ENCODE data around the gene RIGI. TPM values are rescaled to one million over a fixed set of nuclear protein-coding genes. Genes with fewer than 3 reads are reported as not detected.

The RIGI gene
- 1.1 and 1.5 TPM in 2 replicates for total RNA-seq (2014; rRNA removed; shearing (Covaris generic))
- 1.5 and 1.7 TPM in 2 replicates for total RNA-seq (2022)
- percentile 45 among the genes with signal in this experiment for Bru-seq, nascent RNA
- percentile 41 among the genes with signal in this experiment for BruChase-seq, experiment 1, labeled RNA remaining after a 6-hour chase
- BruChase-seq, experiment 2, labeled RNA remaining after a 2-hour chase, result percentile 45 among the genes with signal in this experiment
- long read RNA-seq, full-length matches to known transcripts, result 2 of 8 reads
- long read RNA-seq, partial matches to known transcripts, result 2 of 8 reads
- long read RNA-seq, other reads (novel, unspliced or antisense), result 4 of 8 reads

GRCh38 chr9:32526041-32526706 lies at the start of gene RIGI:
TSS of gene RIGI (minus strand) at chr9:32526196. CDS start at chr9:32526166, 30 bp downstream.
- TF ChIP-seq EZH2phosphoT487 (IDR thresholded peaks at IDR 0.05; ENCODE audit: borderline replicate concordance, low read depth, low read length) (no peak), CTCF (conservative IDR thresholded peaks at IDR 0.05; ENCODE audit: low read length) (peak; percentile 75)
- peak within 1 kb of the TSS; percentile 70 for H3K4me3 ChIP-seq (ENCODE audit: low read depth, low read length, poor library complexity, severe bottlenecking)
- BruUV-seq (replicated peaks), result no TSS peak

GRCh38 chr9:32574858-32575257 lies 48.9 kb upstream of the RIGI start:
- Histone ChIP-seq H3K36me3 (ENCODE audit: insufficient read depth, low read length) (peaks cover 5% of the 10 kb centered on the region), H3K79me2 (ENCODE audit: insufficient read depth, low read depth, low read length) (peaks cover 29% of the 10 kb centered on the region), H3K4me1 (ENCODE audit: insufficient read depth, low read length, poor library complexity, severe bottlenecking) (peaks cover 43% of the 10 kb centered on the region), H3K9me3 (ENCODE audit: low read length) (no peaks in the 10 kb centered on the region), H3K4me3 (ENCODE audit: low read depth, low read length, poor library complexity, severe bottlenecking) (no peak overlapping the region), H2AFZ (ENCODE audit: low read length) (no peak overlapping the region), H3K27ac (ENCODE audit: low read depth, low read length, poor library complexity, severe bottlenecking) (no peak overlapping the region), H4K20me1 (ENCODE audit: insufficient read depth, low read length) (0 out of 2 replicates have a peak, but pooled peaks cover 8% of the 10 kb centered on the region), H3K4me2 (ENCODE audit: low read length) (no peak overlapping the region), H3K9me2 (ENCODE audit: insufficient read depth, low read length) (no peaks in the 10 kb centered on the region)
- ChIA-PET CTCF (ENCODE audit: unreplicated experiment) (interaction anchor here (2.1 kb wide), 1 partner anchor 196 kb away, joined by 10 read pairs; no protein-coding TSS in a partner anchor), POLR2A (interaction anchor here (0.6 to 3.5 kb wide), 7 partner anchors 25 to 386 kb away, joined by 3 to 19 read pairs (median 3); no protein-coding TSS in a partner anchor)
- DNase-seq (ENCODE audit: low spot score), result peak; percentile 26
- intact Hi-C loops (cut with micrococcal nuclease; ENCODE audit: unreplicated experiment), result loop anchor here (5.0 kb wide), 1 partner anchor 43 kb away; no protein-coding TSS in a partner anchor
- BruUV-seq (replicated peaks), result no TSS peak
- TF ChIP-seq CTCF (conservative IDR thresholded peaks at IDR 0.05; ENCODE audit: low read length) (peak; percentile 42; the same call in 1 of the 2 replicates), EZH2phosphoT487 (IDR thresholded peaks at IDR 0.05; ENCODE audit: borderline replicate concordance, low read depth, low read length) (no peak)

More at GRCh38 chr9:32526041-32526706, at the start of gene RIGI:
- Histone ChIP-seq H3K27ac (ENCODE audit: low read depth, low read length, poor library complexity, severe bottlenecking) (no peak within 1 kb of the TSS), H2AFZ (ENCODE audit: low read length) (peak within 1 kb of the TSS; percentile 76), H3K9me2 (ENCODE audit: insufficient read depth, low read length) (no peaks in the 10 kb centered on the region), H3K4me2 (ENCODE audit: low read length) (peak within 1 kb of the TSS; percentile 62), H3K36me3 (ENCODE audit: insufficient read depth, low read length) (no peaks in the 10 kb centered on the region), H3K9me3 (ENCODE audit: low read length) (peaks cover 9% of the 10 kb centered on the region; the same call in 1 of the 2 replicates), H4K20me1 (ENCODE audit: insufficient read depth, low read length) (no peaks in the 10 kb centered on the region), H3K4me1 (ENCODE audit: insufficient read depth, low read length, poor library complexity, severe bottlenecking) (peaks cover 15% of the 10 kb centered on the region), H3K79me2 (ENCODE audit: insufficient read depth, low read depth, low read length) (no peaks in the 10 kb centered on the region)
- intact Hi-C loops (cut with micrococcal nuclease; ENCODE audit: unreplicated experiment), result no loop called here
- POLR2A ChIA-PET, result interaction anchor here (0.6 to 1.6 kb wide), 8 partner anchors 13 to 56 kb away, joined by 3 to 7 read pairs (median 4); partner anchors contain the start of genes NDUFB6 and SMIM27
- CTCF ChIA-PET (ENCODE audit: unreplicated experiment), result interaction anchor here (0.5 to 1.1 kb wide), 6 partner anchors 25 to 147 kb away, joined by 3 to 4 read pairs (median 3); no protein-coding TSS in a partner anchor
- DNase-seq (ENCODE audit: low spot score), result peak; percentile 71

Measured in OCI-LY7 (cell line).